Panc1 (cell line): ENCODE results near the gene SLC7A14. TPM values are rescaled to one million over a fixed set of nuclear protein-coding genes. Genes with fewer than 3 reads are reported as not detected.

Experiments
- ATAC-seq: fragments of 200-7000 bp; cut with Tn5 transposase; 2 replicates; pipeline ENCODE4 v1.9.1; 2020; ENCODE audit warnings: mild to moderate bottlenecking, moderate library complexity
- BruUV-seq: library from RNA; stranded (reverse); fragments of 400-500 nt; replicated peaks from 2 replicates; lab custom pipeline; 2021; lab: Mats Ljungman, UMichigan
- CTCF ChIA-PET: fragments of 300-600 bp; sonication (Branson Sonifier 250); formaldehyde crosslinking; loops from one replicate; lab custom pipeline; 2022; ENCODE audit warnings: antibody characterized with exemption; lab: Charles Lee
- POLR2A ChIA-PET: fragments of 300-600 bp; sonication (Branson Sonifier 250); formaldehyde crosslinking; loops from one replicate; lab custom pipeline; 2022; ENCODE audit warnings: antibody characterized with exemption; lab: Charles Lee
- DNase-seq: peaks from one replicate; pipeline ENCODE4 v3.0.0-alpha.2; 2010; ENCODE audit warnings: low read depth, low spot score
- H3K27ac ChIP-seq: 2 replicates; pipeline ENCODE4 v1.5.1; 2011; ENCODE audit warnings: mild to moderate bottlenecking, low read length, inconsistent platforms
- H3K27me3 ChIP-seq: fragments of 200-500 bp; sonication (Bioruptor generic); 2 replicates; pipeline ENCODE4 v1.6.0; 2014; ENCODE audit warnings: low read length, inconsistent platforms; ENCODE audit not compliant: control insufficient read depth, insufficient read depth
- H3K36me3 ChIP-seq: fragments of 200-500 bp; sonication (Bioruptor generic); 2 replicates; pipeline ENCODE4 v1.5.1; 2014; ENCODE audit warnings: inconsistent platforms, mild to moderate bottlenecking, low read length, moderate library complexity; ENCODE audit not compliant: control insufficient read depth, insufficient read depth
- H3K4me1 ChIP-seq: 2 replicates; pipeline ENCODE4 v1.5.1; 2011; ENCODE audit warnings: inconsistent platforms, mild to moderate bottlenecking, low read length, moderate library complexity; ENCODE audit not compliant: control insufficient read depth, insufficient read depth
- H3K4me3 ChIP-seq, 2 experiments: 2 replicates each; pipeline ENCODE4 v1.5.1; 2011 to 2012; ENCODE audit warnings: low read depth in 2 of 2, low read length in 2 of 2, mild to moderate bottlenecking in 2 of 2, inconsistent platforms in 1 of 2, moderate library complexity in 1 of 2
- H3K9me3 ChIP-seq: fragments of 200-500 bp; sonication (Bioruptor generic); 2 replicates; pipeline ENCODE4 v1.5.1; 2014; ENCODE audit warnings: low read depth, mild to moderate bottlenecking, inconsistent platforms, low read length, moderate library complexity; ENCODE audit not compliant: control insufficient read depth, insufficient read depth
- POLR2AphosphoS5 ChIP-seq: IDR thresholded peaks from 2 replicates; pipeline ENCODE4 v1.6.1; 2012; ENCODE audit warnings: mild to moderate bottlenecking, low read depth, low read length, moderate library complexity
- REST ChIP-seq, 2 experiments: IDR thresholded peaks; 2 replicates each; pipeline ENCODE4 v1.6.1; 2011 to 2012; ENCODE audit warnings: low read depth in 2 of 2, control low read depth in 1 of 2, low read length in 1 of 2, mild to moderate bottlenecking in 1 of 2, moderate library complexity in 1 of 2; ENCODE audit not compliant: insufficient read depth in 1 of 2
- SIN3A ChIP-seq: IDR thresholded peaks from 2 replicates; pipeline ENCODE4 v1.6.1; 2012; ENCODE audit warnings: low read depth, mild to moderate bottlenecking, low read length, moderate library complexity, borderline replicate concordance; ENCODE audit not compliant: insufficient read depth
- TCF7L2 ChIP-seq: IDR thresholded peaks from 2 replicates; pipeline ENCODE4 v1.6.1; 2011; ENCODE audit warnings: mild to moderate bottlenecking, low read depth, low read length, inconsistent platforms
- in situ Hi-C: cut with HindIII; loops from 2 replicates; pipeline ENCODE4 v1.10.0; 2016; ENCODE audit warnings: low sequenced_read_pairs, low pct_unique_long_range_greater_than_20kb
- intact Hi-C: fragments of 100-400 bp; cut with micrococcal nuclease; formaldehyde crosslinking; loops from one replicate; pipeline ENCODE4 v1.10.0; 2022; ENCODE audit not compliant: unreplicated experiment
- total RNA-seq: library from RNA; stranded (reverse); gene quantifications from one replicate; pipeline ENCODE4 v1.2.1, GENCODE V29; 2021; ENCODE audit not compliant: unreplicated experiment
- TF ChIP-seq, protein P1 (sequence below): fragments of 450-650 bp; IDR thresholded peaks from 2 replicates; pipeline ENCODE4 v1.5.1; 2017; ENCODE audit warnings: mild to moderate bottlenecking

Gene SLC7A14
- total RNA-seq, 1 experiment from 2014 or later: not detected

DNA sequence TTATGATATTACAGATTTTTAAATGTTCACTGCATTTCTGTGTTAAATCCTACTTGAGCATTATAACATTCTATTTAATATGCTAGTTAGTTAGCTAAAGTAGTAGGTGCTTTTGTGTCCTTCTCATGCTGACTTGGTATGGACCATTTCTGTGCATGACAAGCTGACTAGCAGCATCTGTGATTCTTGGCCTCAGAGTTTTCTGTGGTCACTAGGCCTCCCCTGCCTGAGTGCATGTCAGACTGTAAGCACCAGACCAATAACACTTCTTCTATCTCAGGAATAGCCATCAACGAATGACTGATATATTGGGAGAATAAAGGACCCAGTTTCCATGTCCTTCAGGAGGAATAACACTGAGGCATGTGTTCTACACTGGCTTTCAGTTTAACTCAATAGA is 22.6 kb upstream of the SLC7A14 start:
- no peak overlapping the region for H3K27ac ChIP-seq
- H3K4me3 ChIP-seq: no peak overlapping the region
- no peaks in the 10 kb centered on the region for H3K36me3 ChIP-seq
- H3K27me3 ChIP-seq: no peaks in the 10 kb centered on the region; the same call in 1 of the 2 replicates
- in situ Hi-C loops (no loop called here), intact Hi-C loops (no loop called here)
- no TSS peak for BruUV-seq
- POLR2A ChIA-PET: no interaction called here
- DNase-seq: no peak
- no peak for ATAC-seq
- CTCF ChIA-PET: no interaction called here
- TF ChIP-seq TCF7L2: no peak
- no peak for TF ChIP-seq REST (IDR thresholded peaks at IDR 0.05; ENCODE audit: insufficient read depth in 1 of 2, low read depth in 2 of 2, low read length in 1 of 2)
- TF ChIP-seq POLR2AphosphoS5: no peak
- TF ChIP-seq, protein P1, sequence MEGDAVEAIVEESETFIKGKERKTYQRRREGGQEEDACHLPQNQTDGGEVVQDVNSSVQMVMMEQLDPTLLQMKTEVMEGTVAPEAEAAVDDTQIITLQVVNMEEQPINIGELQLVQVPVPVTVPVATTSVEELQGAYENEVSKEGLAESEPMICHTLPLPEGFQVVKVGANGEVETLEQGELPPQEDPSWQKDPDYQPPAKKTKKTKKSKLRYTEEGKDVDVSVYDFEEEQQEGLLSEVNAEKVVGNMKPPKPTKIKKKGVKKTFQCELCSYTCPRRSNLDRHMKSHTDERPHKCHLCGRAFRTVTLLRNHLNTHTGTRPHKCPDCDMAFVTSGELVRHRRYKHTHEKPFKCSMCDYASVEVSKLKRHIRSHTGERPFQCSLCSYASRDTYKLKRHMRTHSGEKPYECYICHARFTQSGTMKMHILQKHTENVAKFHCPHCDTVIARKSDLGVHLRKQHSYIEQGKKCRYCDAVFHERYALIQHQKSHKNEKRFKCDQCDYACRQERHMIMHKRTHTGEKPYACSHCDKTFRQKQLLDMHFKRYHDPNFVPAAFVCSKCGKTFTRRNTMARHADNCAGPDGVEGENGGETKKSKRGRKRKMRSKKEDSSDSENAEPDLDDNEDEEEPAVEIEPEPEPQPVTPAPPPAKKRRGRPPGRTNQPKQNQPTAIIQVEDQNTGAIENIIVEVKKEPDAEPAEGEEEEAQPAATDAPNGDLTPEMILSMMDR: no peak
- no peak for TF ChIP-seq SIN3A
- no peaks in the 10 kb centered on the region for H3K4me1 ChIP-seq
- H3K9me3 ChIP-seq: no peaks in the 10 kb centered on the region

- intact Hi-C loops: no loop called here
- ChIA-PET CTCF (no interaction called here), POLR2A (no interaction called here)
- in situ Hi-C loops: no loop called here
- DNase-seq: no peak
- Histone ChIP-seq H3K4me3 (no peak overlapping the region), H3K27ac (no peak overlapping the region), H3K27me3 (peaks cover 3% of the 10 kb centered on the region; the same call in 1 of the 2 replicates), H3K36me3 (no peaks in the 10 kb centered on the region), H3K4me1 (no peaks in the 10 kb centered on the region), H3K9me3 (no peaks in the 10 kb centered on the region)
- no peak for ATAC-seq
- BruUV-seq: no TSS peak
- TF ChIP-seq POLR2AphosphoS5: no peak
- TF ChIP-seq TCF7L2: no peak
- TF ChIP-seq SIN3A: no peak
- TF ChIP-seq, protein P1: no peak
- TF ChIP-seq REST (IDR thresholded peaks at IDR 0.05; ENCODE audit: insufficient read depth in 1 of 2, low read depth in 2 of 2, low read length in 1 of 2): no peak
These were observed 20.8 kb upstream of the SLC7A14 start for GRCh38 chr3:170606675-170607074.
